ENCODE data around the gene PLPP3.
"Not testable (repeated sequence)": the region's sequence is repeated elsewhere in the genome, so short reads cannot be mapped to it uniquely, and the experiment has no call there.

PLPP3 gene

DNA sequence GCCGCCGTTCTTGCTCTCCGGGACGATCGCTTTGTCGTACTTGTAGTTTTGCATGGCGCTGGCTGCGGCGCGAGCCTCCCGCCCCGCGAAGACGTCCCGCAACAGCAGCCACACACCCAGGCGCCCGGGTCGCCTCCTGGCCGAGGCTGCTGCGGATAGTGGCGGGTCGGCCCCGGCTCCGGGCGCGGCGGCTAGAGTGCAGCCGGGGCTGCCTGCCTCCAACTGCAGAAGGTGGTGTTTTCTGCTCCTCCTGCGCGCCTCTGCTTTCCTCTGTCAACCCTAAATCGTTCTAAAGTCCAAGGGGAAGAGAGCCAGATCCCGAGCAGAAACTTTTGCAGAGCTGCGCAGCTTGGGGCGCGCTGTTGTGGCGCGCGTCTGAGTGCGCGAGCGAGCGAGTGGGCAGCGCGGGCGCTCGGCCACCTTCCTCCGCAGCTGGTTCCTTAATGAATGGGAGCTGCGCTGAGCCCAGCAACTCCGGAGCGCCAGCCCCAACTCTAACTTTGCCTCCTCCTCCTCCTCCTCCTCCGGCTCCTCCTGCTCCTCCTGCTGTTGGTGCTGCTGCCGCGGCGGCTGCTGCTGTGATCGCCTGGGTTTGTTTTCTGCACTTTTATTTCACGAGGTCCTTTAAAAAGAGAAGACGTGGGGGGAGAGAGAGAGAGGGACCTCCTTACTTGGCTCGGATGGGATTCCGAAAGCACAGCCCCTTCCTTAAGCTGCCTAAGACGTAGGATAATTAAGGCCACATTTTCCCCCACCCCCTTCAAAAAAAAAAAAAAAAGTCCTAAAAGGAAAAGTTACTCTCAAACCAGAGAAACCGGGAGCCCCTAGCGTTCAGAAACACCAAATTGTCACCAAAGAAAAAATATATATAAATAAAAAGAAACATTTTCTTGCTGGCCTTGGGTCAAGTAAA, at the start of gene PLPP3:
Gene PLPP3, minus strand, starts transcription at position 601 of the 913 bp plus-strand sequence. Its CDS starts 547 bp downstream, at position 54.
- peak; percentile 84 for DNase-seq (ENCODE audit: low spot score)

DNA sequence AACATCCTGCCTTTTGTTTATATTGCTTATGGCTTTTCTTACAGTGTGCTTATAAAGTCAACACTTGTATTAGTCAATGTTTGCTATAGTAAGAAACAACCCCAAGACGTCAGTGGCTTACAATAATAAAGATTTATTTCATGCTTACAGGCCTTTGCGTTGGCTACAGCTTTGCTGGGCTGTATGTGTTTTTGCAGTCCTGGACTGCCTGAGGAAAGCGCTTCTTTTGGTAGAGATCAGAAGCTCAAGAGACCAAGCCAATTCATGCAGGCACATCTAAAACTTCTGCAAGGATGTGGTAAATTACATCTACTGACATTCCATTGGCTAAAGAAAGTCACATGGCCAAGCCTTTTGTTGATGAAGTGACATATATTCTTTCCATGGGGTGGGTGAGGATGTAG, 48.3 kb upstream of the PLPP3 start:
- no peak for DNase-seq (ENCODE audit: low spot score)

DNA sequence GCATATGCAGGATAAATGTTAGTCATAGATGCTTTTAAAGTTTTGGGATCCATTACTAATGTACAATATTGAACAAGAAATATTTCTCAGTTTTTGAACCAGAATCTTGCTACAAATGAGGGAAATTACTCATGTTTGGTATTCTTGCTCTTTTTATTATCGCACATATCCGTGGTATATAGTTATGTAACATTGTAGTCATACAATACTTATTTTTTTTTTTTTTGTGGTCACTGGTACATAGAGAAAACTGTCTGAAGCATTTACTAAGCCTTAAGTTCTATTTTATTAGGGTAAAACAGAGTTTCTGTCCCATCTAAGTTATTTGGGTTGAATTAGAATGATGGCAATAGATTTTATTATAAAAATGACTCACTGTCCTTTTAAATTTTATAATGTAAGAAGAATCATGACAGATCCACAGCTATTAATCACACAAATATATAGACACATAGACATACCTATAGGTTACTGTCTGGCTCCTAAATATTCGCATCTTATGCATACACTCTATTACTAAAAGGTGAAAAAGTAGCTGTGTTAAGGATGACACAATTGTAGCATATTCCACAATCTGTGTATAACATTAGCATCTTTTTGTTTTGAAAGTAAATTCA, 47.8 kb upstream of the PLPP3 start:
- DNase-seq (ENCODE audit: low spot score): no peak

DNA sequence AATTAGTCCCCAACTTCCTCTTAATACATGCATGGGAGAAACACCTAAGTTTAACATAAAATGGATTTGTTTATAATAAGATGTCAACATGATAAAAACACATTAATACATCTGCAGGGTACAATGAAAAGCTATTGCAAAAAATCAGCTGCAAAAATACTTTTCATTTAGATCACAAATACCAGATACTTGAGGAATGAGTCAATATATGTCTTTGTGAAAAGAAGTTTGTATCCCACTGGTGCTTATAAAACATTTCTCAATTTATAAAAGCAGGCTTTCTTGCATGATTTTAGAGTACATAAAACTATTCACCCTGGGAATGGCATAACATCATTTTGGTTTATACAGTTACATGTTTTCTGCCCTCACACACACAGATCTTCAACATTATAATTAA, 47.2 kb upstream of the PLPP3 start:
- no peak for DNase-seq (ENCODE audit: low spot score)

DNA sequence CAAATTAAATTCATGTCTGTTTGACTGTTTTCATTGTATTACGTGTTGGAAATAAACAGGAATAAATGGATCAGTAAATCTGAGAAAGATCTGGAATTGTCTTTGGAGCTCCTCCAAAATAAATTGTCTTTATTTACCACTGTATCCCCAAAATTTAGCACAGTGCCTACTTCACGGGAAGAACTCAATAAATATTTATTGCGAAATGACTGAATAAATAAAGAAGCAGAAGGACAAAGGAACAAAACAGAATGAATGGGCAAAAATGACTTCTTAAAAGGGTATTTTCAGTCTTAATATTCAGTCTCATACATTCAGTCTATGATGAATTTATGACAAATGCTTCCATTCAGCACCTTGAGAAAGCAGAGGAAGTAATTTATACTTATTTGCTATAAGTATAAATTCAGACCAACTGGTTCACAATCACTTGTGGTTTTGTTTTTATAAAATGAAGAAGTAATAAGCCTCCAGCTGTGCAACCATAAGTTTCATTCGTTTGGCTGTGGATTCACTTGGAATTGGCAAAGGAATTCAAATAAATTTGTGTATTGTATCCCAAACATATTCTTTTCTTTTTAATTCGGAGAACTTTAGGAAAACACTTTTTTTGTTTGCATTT, 46.6 kb upstream of the PLPP3 start:
- DNase-seq (ENCODE audit: low spot score): no peak

DNA sequence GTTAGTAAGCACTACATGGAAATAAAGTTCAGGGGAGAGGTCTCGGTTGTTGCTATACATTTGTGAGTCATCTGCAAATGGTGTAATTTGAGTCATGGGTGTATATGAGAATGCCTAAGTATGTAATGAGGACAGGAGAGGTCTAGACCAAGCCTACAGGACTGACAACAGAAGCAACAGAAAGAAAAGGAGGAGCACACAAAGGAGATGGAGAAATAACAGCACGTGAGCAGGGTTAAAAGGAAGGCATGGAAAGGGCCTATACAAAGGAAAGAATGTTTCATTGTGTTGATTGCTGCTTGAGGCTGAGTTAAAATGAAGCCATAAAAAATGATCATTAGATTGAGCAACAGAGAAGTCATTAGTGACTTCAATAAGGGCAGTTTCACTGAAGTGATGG, 37.8 kb upstream of the PLPP3 start:
- peak; percentile 9 for DNase-seq (ENCODE audit: low spot score)

DNA sequence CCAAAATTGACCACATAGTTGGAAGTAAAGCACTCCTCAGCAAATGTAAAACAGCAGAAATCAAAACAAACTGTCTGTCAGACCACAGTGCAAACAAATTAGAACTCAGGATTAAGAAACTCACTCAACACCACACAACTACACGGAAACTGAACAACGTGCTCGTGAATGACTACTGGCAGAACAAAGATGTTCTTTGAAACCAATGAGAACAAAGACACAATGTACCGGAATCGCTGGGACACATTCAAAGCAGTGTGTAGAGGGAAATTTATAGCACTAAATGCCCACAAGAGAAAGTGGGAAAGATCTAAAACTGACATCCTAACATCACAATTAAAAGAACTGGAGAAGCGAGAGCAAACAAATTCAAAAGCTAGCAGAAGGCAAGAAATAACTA, 31.4 kb upstream of the PLPP3 start:
- not testable (repeated sequence) for DNase-seq (ENCODE audit: low spot score)

DNA sequence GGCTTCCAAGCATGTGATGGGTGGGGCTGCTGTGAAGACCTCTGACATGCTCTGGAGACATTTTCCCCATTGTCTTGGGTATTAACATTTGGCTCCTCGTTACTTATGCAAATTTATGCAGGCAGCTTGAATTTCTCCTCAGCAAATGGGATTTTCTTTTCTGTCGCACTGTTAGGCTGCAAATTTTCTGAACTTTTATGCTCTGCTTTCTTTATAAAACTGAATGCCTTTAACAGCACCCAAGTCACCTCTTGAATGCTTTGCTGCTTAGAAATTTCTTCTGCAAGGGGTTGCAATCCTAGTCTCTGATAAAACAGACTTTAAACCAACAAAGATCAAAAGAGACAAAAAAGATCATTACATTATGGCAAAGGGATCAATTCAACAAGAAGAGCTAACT, 30.7 kb upstream of the PLPP3 start:
- DNase-seq (ENCODE audit: low spot score): not testable (repeated sequence)

DNA sequence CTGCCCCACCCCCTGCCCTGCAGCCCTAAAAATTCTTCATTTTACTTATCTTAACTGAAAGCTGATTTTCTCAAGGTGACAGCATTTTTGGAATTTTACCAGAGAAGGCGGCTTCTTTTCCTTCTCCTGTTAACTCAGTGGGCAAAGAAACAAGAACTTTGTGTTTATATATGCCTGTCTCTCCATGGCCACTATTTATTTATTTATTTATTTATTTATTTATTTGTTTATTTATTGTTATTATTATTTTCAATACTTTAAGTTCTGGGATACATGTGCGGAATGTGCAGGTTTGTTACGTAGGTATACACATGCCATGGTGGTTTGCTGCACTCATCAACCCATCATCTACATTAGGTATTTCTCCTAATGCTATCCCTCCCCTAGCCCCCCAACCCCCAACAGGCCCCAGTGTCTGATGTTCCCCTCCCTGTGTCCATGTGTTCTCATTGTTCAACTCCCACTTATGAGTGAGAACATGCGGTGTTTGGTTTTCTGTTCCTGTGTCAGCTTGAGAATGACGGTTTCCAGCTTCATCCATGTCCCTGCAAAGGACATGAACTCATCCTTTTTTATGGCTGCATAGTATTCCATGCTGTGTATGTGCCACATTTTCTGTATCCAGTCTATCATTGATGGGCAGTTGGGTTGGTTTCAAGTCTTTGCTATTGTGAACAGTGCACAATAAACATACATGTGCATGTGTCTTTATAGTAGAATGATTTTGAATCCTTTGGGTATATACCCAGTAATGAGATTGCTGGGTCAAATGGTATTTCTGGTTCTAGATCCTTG, 16.2 kb upstream of the PLPP3 start:
- DNase-seq (ENCODE audit: low spot score): not testable (repeated sequence)

DNA sequence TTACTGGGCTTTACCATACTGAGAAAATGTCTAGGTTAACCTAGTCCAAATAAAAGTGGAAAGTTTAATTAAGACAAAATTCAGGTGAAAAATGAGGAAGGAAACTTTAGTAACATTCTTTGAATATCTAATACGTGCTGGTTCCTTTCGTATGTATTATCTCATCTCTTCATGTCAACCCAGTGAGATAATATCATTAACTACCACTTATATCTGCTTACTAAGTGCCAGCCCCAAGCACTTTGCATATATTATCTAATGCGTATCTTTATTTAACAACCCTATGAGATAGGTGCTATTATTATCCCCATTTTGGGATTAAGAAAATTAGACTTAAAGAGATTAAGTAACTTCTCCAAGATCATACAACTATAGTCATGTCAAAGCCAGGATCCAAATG, 12.5 kb upstream of the PLPP3 start:
- no peak for DNase-seq (ENCODE audit: low spot score)

DNA sequence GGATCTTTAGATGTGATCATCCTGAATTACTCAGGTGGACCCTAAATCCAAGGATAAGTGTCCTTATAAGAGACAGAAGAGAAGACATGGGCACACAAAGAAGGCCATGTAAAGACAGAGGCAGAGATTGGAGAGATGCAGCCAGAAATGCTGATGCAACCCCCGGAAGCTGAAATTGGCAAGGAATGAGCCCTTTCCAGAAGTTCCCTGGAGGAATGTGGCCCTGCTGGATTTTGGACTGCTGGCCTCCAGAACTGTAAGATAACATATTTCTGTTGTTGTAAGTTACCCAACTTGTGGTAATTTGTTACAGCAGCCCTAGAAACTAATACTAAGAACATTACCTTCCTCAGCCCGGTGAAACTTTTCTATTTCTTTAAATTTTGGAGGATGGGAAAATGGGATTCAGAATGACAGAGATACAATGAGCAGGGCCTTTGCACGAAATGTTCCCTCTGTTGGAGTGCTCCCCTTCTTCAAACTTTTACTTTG, 11.2 kb upstream of the PLPP3 start:
- DNase-seq (ENCODE audit: low spot score): no peak

DNA sequence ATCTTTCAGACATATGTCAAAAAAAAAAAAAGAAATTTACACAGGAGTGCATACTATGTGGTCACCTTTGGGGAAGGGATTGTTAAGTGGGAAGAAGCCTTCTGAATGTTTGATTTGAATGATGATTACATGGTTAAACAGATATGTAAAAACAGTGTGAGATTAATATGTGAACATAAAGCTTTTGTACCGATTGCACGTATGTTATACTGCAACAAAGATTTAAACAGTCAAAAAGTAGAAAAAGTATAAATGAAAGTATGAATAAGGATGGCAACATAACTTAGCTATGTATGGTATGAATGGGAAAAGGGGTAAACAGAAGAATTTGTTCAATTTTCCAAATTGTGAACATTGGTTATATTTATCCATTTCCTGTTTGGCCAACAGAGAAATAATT, 10.0 kb upstream of the PLPP3 start:
- DNase-seq (ENCODE audit: low spot score): no peak

DNA sequence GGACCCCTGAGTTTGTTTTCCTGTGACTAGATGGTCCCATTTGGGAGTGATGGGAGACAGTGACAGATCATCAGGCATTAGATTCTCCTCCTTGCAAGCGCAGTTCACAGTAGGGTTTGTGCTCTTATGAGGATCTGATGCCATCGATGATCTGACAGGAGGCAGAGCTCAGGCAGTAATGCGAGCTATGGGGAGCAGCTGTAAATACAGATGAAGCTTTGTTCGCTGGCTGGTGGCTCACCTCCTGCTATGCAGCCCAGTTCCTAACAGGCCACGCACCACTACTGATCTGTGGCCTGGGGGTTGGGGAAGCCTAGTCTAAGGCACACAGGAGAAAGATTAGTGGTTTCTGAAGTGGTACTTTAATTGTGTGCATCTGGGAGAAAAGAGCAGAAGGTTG, 7.1 kb upstream of the PLPP3 start:
- DNase-seq (ENCODE audit: low spot score): no peak

DNA sequence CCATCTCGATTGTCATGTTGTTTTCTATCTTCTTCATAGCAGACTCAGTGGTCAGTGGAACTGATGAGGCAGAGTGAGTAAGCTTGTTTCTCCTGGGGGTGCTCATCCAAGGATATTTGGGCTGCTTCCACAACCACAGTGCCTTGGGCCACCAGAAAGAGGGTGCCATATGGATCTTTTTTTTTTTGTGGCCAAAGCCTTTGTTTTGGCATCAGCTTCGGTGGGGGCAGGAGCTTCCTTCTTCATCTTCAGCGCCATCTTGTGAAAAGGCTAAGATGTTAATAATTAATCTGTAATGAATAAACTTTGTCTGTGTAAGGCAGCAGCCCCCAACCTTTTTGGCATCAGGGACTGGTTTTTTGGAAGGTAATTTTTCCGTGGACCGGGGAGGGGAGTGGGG, 6.6 kb upstream of the PLPP3 start:
- DNase-seq (ENCODE audit: low spot score): no peak

DNA sequence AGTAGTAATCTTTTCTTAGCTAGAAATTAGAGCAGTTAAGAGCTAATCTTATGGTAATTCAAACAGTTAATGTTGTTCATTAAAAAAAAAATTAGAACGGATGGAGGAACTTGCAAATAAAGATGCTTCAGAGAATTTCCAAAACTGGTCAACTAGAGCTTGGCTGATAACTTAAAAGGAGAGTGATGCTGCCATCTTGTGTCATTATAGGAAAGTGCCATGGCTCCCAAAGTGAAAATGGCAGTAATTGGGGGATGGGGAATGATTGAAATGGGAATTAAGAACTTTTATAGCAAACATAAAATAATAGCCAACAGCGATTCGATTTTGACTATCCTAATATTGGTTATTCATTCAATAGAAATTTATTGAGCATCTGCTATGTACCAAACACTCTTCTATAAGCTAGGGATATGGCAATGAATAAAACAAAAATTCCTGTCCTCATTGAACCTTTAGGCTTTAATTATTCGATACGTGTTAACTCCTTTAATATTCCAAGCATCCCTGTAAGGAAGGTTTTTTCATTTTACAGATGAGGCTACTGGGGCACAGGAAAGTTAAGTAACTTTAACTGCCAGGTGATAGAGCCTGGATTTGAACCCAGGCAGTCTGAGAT, 5.7 kb upstream of the PLPP3 start:
- peak; percentile 55 for DNase-seq (ENCODE audit: low spot score)

DNA sequence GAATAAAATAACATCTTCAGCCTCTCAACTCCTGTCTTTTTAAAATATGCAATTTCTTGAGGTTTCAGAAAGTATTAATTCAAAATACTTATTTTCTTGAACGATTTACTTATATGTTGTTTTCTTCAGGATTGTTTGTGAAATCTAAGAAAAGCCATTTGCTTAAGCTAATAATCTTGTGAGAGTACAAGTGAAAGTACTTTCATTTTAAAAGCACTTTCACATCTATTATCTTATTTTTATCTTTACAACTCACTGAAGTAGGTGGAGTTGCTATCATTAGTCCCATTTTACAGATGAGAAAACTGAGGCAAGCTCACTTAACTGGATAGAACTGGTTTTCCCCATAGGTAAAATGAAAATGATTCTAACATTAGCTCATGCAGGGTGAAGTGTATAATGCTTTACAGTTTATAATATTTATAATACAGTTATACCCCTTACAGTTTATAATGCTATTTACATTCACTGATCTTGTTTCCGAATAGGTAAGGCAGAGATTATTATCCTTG, 4.7 kb upstream of the PLPP3 start:
- DNase-seq (ENCODE audit: low spot score): no peak

DNA sequence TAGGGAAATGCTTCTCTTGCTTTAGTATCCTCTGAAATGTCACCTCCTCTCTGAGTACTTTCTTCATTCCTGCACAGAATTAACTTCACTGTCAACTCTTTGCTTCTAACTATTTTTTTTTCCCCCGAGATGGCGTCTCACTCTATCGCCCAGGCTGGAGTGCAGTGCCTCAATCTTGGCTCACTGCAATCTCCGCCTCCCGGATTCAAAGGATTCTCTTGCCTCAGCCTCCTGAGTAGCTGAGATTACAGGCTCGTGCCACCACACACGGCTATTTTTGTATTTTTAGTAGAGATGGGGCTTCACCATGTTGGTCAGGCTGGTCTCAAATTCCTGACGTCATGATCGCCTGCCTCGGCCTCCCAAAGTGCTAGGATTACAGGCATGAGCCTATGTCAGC, 1.4 kb upstream of the PLPP3 start:
- DNase-seq (ENCODE audit: low spot score): no peak

DNA sequence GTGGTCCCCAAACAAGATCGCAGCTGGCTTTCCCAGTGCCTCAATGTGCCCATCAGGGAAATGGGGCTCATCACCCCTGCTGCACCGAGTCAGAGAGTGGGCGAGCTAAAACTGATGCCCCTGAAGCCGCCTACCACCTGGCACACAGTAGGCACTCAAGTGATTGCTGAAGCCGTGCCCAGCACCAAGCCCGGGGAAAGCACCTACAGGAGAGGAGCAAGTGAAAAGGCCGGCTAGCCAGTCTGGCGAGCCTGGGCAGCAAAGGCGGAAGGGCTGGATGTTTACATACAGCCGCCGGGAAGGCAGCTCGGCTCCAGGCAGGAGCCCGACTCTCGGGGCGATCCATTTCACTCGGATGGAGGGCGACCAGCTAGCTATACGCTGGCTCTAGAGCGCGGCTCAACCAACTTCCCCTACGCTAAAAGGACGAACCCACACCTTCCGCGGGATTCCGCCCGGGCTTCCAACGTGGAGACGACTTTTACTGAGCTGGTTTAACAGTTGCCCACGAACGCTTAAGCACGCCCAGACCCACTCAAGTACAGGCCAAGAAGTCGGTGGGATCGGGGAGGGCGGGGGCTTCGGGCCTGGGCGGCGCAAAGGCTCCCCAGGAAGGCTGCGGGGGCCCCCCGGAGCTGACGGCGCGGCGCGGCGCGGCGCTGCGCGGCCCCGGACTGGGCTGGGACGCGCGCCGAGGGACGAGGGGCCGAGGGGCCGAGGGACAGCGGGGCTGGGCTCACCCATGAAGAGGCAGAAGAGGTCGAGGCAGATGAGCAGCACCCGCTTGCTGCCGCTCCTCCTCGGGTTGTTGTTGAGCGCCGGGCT, 1.0 kb downstream of the PLPP3 start:
- peak; percentile 74 for DNase-seq (ENCODE audit: low spot score)

DNA sequence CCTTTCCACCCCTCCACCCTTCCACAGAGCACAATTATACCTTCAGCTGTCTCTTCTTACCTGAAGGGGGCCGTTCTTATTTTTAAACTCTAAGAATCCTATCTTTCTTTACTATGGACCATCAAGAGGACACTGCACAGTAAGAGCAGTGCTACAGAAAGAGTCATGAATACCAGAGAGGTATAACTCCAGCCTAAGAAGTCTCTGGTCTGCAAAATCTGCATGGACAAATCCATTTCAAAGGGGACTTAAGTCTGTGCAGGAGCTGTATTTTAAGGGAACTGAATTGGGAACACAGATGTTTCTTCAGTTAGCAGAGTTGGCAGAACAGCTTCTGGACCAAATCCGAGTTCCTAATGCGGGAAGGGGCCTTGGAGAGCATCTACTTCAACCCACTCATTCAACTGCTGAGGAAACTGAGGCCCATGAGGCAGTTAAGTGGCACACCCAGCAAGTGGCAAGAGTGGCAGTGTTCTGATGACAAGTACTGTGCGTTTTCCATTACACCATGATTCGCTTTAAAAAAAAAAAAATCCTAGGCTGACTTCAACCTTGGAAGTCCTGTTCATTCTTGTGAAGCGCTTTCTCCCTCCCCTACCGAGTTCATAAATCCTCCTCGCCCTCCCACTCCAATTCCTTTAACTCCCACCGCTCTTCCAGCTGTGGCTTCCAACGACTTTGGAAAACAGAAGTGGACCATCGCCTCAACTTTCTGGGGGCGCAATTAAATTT, 1.8 kb downstream of the PLPP3 start:
- no peak for DNase-seq (ENCODE audit: low spot score)

DNA sequence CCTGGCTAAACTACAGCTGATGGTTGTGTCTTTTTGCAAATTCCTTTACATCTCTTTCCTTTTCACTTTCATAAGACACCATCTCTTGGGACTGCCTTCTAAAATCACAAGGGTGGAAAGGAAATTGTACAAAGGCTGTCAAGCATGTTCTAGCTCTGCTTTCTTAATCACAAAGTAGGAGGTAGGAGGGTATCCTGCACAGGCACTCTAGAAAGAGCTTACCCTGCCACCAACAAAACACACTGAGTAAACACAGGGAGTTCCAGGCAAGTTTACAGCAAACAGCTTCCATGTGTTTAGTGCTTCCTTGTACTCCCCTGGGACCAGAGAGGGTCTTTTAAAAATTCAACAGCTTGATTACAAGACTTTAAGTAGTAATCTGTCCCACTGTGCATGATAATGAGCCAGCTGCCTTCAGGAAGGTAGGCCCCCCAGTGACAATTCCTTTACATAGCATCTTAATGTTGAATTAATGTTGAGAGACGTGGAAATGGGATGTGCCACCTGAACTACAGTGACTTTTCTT, 2.4 kb downstream of the PLPP3 start:
- DNase-seq (ENCODE audit: low spot score): peak; percentile 43

All from SW480 (cell line).